Pons (tissue), 1 donor: Measurements from ENCODE around the gene PLEKHB2.
"Not testable (repeated sequence)": the region's sequence is repeated elsewhere in the genome, so short reads cannot be mapped to it uniquely, and the experiment has no call there.

Experiments used
- DNase-seq: peaks from one replicate; pipeline ENCODE4 v3.0.0-alpha.2; 2016; ENCODE audit warnings: low spot score

Gene PLEKHB2, protein sequence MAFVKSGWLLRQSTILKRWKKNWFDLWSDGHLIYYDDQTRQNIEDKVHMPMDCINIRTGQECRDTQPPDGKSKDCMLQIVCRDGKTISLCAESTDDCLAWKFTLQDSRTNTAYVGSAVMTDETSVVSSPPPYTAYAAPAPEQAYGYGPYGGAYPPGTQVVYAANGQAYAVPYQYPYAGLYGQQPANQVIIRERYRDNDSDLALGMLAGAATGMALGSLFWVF

GRCh38 chr2:131105156-131105949, at the start of gene PLEKHB2:
TSS of gene PLEKHB2 (plus strand) at chr2:131105336. CDS start at chr2:131120942, 15,606 bp downstream.
- DNase-seq: peak; percentile 89

GRCh38 chr2:131056204-131056931, 48.8 kb upstream of the PLEKHB2 start:
- DNase-seq: peak; percentile 84

- no peak for DNase-seq
Measured at GRCh38 chr2:131056932-131057287, 48.2 kb upstream of the PLEKHB2 start.

DNA sequence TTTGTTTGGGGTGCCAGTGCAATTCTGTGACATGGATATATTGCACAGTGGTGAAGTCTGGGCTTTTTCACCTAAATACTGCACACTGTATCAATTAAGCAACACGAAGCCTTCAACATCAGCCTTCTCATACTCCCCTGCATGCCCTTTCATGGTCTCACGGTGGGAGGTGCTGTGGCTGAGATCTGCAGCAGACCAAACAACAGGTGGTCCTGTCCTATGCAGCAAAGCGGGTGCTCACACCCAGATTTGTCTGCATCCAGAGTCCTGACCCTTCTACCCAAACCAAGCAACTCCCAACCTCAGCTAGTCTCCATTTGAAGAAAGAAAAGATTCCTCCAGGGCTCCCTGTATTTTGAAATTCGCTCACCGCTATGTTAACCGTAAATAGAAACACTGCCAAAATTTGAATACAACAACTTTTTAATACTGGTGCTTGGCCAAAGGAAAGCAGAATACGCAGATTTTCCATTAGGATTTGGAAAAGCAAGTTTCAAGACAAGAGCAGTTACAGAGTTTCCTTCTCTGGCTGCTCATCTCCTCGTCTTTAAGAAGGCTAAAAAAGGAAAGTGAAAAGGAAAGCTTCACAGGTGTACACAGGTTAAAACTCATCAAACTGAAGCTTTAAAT, 46.8 kb upstream of the PLEKHB2 start:
- DNase-seq: no peak

- peak; percentile 96 for DNase-seq
Measured at GRCh38 chr2:131058920-131059319, 46.2 kb upstream of the PLEKHB2 start.

DNA sequence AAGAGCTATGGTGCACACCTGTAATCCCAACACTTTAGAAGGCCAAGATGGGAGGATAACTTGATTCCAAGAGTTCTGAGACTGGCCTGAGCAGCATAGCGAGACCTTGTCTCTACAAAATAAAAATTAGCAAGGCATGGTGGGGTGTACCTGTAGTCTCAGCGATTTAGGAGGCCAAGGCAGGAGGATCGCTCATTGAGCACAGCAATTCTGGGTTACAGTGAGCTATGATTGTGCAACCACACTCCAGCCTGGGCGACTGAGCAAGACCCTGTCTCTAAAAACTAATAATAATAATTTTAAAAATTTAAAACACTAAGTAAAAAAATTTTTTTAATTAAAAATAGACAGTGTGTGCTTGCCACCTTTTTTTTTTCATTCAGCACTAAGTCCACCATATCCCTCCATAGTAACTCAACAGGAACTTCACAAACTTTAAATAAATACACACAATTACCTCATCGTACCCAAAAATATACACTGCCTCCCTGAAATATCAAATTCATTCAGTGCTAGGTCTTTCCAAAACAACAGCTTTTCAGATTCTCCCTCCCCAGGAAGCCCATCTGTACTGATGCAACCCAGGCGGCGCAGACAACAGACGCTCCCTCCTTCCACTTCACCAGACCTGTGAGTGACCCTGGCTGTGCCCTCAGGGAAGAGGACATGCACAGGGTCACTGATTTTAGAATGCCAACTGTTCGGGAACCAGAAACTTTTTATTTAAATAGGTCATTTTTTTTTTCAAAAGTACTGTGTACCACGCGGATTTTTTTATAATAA, 41.4 kb upstream of the PLEKHB2 start:
- no peak for DNase-seq

DNA sequence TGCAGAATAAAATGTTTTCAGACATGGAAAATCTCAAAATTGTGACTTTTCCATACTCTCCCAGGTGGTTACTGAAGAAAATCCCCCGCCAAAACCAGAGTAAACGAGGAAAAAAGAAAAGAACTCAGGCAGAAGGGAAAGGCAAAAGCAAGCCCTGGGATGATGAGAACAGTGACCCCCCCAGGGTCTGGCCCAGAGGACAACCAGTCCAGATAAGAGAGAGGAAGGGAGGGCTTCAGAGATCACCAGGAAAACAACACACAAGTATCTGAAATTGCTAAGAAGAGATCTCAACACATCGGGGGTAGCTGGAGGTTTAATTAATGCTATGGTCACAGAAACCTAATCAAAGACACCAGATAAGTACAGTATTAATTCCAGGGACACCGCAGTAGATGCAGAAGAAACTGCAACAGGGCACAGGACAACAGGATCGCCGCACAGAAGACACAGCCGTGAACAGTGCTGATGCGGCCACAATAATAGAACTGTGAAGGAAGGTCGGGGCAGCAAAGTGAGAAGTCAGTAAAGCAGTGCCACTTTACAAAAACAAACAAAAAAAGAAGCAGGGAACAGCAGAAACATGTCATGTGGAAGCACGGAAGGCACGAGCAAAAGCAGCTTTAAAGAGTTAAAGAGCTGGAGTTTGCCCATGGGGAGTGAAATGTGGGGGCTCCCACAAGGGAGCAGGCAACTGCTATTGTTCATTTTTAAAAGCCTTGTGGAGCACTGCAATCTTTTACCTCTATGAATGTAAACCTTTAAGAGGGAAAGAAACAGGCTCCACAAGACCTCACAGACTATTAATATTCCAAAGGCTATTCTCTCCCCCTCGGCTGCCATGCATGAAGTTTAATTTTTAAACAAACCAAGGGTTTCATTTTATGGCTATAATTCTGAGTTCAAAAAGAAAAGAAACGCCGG, 40.3 kb upstream of the PLEKHB2 start:
- no peak for DNase-seq

GRCh38 chr2:131067465-131068125, 37.5 kb upstream of the PLEKHB2 start:
- no peak for DNase-seq

- DNase-seq: not testable (repeated sequence)
Measured at GRCh38 chr2:131068172-131068571, 37.0 kb upstream of the PLEKHB2 start.

GRCh38 chr2:131075578-131075977, 29.6 kb upstream of the PLEKHB2 start:
- DNase-seq: not testable (repeated sequence)

GRCh38 chr2:131076707-131077106, 28.4 kb upstream of the PLEKHB2 start:
- DNase-seq: no peak

- DNase-seq: no peak
Measured at GRCh38 chr2:131077182-131077846, 27.8 kb upstream of the PLEKHB2 start.

- no peak for DNase-seq
Measured at GRCh38 chr2:131077966-131078365, 27.2 kb upstream of the PLEKHB2 start.

DNA sequence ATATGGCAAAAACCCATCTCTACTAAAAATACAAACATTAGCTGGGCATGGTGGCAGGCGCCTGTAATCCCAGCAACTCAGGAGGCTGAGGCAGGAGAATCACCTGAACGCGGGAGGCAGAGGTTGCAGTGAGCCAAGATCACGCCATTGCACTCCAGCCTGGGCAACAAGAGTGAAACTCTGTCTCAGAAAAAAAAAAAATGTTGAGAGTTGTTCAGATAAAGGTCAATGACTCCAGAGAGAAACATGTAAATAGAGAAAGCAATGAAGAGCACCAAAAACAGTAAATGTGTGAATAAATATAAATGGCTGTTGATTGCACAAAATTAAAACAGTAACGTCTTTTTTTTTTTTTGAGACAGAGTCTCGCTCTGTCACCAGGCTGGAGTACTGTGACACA, 25.2 kb upstream of the PLEKHB2 start:
- not testable (repeated sequence) for DNase-seq

DNA sequence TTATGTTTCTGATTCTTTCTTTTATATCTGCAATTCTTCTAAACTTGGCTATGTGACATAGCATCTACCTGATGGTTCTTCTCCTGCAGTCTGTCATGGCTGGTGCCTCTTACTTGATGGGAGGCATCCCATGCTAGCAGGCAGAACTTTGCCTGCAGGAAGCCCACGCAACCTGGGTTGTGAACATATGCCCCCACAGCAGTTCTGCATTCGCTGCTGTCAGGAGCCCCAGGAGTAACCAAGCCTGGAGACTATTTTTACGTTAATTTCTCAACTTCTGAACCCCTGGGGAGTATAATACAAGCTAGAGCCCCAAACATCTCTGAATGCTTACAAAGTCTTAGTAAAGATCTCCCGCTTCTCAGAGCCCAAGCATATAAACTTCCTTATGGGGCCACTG, 23.9 kb upstream of the PLEKHB2 start:
- DNase-seq: no peak

- no peak for DNase-seq
Measured at GRCh38 chr2:131085646-131086045, 19.5 kb upstream of the PLEKHB2 start.

DNA sequence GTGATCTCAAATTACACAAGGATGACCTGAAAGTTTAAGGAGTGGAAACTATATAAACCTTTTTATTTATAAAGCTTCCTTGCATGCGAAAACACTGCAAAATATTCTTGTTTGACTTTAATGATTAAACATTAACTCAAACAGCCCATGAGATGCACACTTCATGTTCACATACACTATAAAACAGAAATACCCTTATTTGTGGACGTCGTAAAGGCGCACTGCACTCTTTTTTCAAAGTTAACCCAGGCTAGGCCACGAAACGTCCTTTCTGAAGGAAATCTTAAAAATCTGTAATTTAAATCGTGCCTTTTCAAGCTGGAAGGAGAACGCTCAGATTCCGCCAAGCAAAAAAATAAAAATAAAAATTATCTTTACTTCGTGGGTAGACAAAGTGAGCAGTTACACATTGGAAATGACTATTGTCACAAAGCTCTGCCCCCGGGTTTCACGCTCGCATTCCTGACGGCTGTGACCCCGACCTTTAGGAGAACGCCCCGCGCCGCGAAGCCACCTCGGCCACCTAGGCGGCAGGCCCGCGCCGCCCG, 12.6 kb upstream of the PLEKHB2 start:
- DNase-seq: peak; percentile 14

DNA sequence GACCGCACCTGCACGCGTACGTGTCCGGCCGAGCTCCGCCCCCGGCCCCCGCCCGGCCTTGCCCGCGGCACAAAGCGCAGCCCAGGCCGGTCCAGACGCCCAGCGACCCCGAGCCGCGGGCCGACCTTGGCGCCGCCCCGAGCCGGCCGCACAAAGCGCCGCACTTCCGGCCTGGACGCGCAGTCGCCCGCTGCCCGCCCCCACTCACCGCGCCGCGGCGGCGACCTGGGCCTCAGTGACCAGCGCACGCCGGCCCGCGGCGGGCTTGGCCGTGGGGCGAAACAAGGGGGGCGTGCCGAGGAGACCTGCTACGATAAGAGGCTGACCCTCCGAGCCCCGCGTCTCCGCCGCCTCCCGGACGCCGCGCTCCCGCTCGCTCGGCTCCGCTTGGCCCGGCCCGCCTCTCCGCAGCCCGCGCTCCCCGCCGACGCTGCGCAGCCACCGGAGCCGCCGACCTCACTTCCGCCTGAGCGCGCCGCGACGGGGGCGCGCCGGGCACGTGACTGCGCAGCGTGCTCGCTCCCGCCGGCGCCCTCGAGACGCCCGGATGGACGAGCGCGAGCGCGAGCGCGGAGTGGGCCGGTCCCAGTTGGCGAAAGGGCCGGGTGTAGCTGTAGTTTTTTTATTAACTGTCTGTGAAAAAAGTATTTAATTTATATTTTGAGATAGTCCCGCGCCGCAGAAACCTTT, 12.0 kb upstream of the PLEKHB2 start, which contains the start of gene FAM168B:
Gene FAM168B, minus strand, starts transcription at position 455 of the 690 bp plus-strand sequence. CDS start 10,814 bp downstream, outside the sequence.
- DNase-seq: peak; percentile 78
